CD4-positive, alpha-beta T cell (primary cell): ENCODE data around the gene ONECUT2. TPM values are rescaled to one million over a fixed set of nuclear protein-coding genes. Genes with fewer than 3 reads are reported as not detected.

Experiments
- ATAC-seq: fragments of 200-7000 bp; cut with Tn5 transposase; one replicate; pipeline ENCODE4 v1.10.0; 2022; ENCODE audit warnings: mild to moderate bottlenecking; ENCODE audit not compliant: poor library complexity
- CTCF ChIA-PET: fragments of 350-600 bp; sonication (Branson Sonifier 250); formaldehyde crosslinking; loops from one replicate; lab custom pipeline; 2021; ENCODE audit warnings: antibody characterized with exemption, inconsistent platforms; lab: Charles Lee
- POLR2A ChIA-PET: fragments of 350-600 bp; sonication (Branson Sonifier 250); formaldehyde crosslinking; loops from one replicate; lab custom pipeline; 2021; ENCODE audit warnings: antibody characterized with exemption, inconsistent platforms; lab: Charles Lee
- DNase-seq, 14 experiments: peaks; one replicate each; pipeline ENCODE4 v3.0.0-alpha.2; 2013 to 2020; ENCODE audit warnings: mixed read lengths in 2 of 14
- H3K27ac ChIP-seq, 2 donors: one replicate each; pipeline versions ENCODE4 v1.5.1 to v1.7.0; 2013; ENCODE audit warnings: low read length in 2 of 2, low read depth in 1 of 2, mild to moderate bottlenecking in 1 of 2
- H3K27me3 ChIP-seq, 2 experiments: 1 replicate in 1 of 2; 2 replicates in 1 of 2; pipeline versions ENCODE4 v1.6.1 to v1.7.0; 2013; ENCODE audit warnings: low read length in 2 of 2, control low read depth in 1 of 2, mild to moderate bottlenecking in 1 of 2, moderate library complexity in 1 of 2; ENCODE audit not compliant: insufficient read depth in 2 of 2, control insufficient read depth in 1 of 2
- H3K36me3 ChIP-seq: one replicate; pipeline ENCODE4 v1.6.1; 2013; ENCODE audit warnings: low read length, control low read depth; ENCODE audit not compliant: insufficient read depth
- H3K4me1 ChIP-seq: one replicate; pipeline ENCODE4 v1.6.1; 2013; ENCODE audit warnings: low read length, control low read depth; ENCODE audit not compliant: insufficient read depth
- H3K4me3 ChIP-seq: one replicate; pipeline ENCODE4 v1.5.1; 2013; ENCODE audit warnings: mild to moderate bottlenecking, low read length, moderate library complexity
- H3K9me3 ChIP-seq, 2 experiments: 1 replicate in 1 of 2; 2 replicates in 1 of 2; pipeline versions ENCODE4 v1.6.1 to v1.7.0; 2013; ENCODE audit warnings: low read length in 2 of 2, mild to moderate bottlenecking in 2 of 2, control low read depth in 1 of 2, moderate library complexity in 1 of 2; ENCODE audit not compliant: control insufficient read depth in 1 of 2, insufficient read depth in 1 of 2
- H3K27ac Mint-ChIP-seq: one replicate; pipeline ENCODE4 v1.8.0; 2020; ENCODE audit warnings: mixed read lengths
- H3K27me3 Mint-ChIP-seq: one replicate; pipeline ENCODE4 v1.8.0; 2021; ENCODE audit warnings: mixed read lengths
- H3K36me3 Mint-ChIP-seq: one replicate; pipeline ENCODE4 v1.8.0; 2021; ENCODE audit warnings: low read depth, mixed read lengths
- H3K4me1 Mint-ChIP-seq: one replicate; pipeline ENCODE4 v1.8.0; 2021; ENCODE audit warnings: low read depth, mixed read lengths
- H3K4me3 Mint-ChIP-seq: one replicate; pipeline ENCODE4 v1.8.0; 2020; ENCODE audit warnings: mild to moderate bottlenecking, mixed read lengths
- H3K9me3 Mint-ChIP-seq: one replicate; pipeline ENCODE4 v1.8.0; 2020; ENCODE audit warnings: mixed read lengths
- CTCF ChIP-seq: fragments of 200-600 bp; IDR thresholded peaks from one replicate; pipeline ENCODE4 v1.8.0; 2022; ENCODE audit warnings: antibody characterized with exemption, mild to moderate bottlenecking
- intact Hi-C, 2 experiments: fragments of 100-400 bp; cut with DNase I in 1 of 2; cut with micrococcal nuclease in 1 of 2; formaldehyde crosslinking; loops; one replicate each; pipeline versions ENCODE4 v1.15.1 to v1.9.0; 2023 to 2025; cut with DNase I, micrococcal nuclease
- total RNA-seq, 174 experiments: library from RNA in 2 of 174; stranded (reverse) in 2 of 174; gene quantifications; one replicate each; pipeline ENCODE4 v1.2.3 and lab custom pipeline; 2021 to 2026

ONECUT2 gene
- total RNA-seq, 2 experiments from 2014 or later: not detected

- intact Hi-C loops: no loop called here
- H3K27ac Mint-ChIP-seq: no peak overlapping the region
- H3K4me1 Mint-ChIP-seq: no peaks in the 10 kb centered on the region
- no peak for ATAC-seq
- no peak overlapping the region for H3K27ac ChIP-seq
- ChIA-PET CTCF (no interaction called here), POLR2A (no interaction called here)
- no peaks in the 10 kb centered on the region for H3K36me3 ChIP-seq
- DNase-seq: no peak
- H3K4me3 ChIP-seq: no peak overlapping the region
- H3K9me3 Mint-ChIP-seq: no peaks in the 10 kb centered on the region
- no peak overlapping the region for H3K4me3 Mint-ChIP-seq
- TF ChIP-seq CTCF: no peak
- no peaks in the 10 kb centered on the region for H3K36me3 Mint-ChIP-seq
- no peaks in the 10 kb centered on the region for H3K9me3 ChIP-seq
- peaks cover 32% of the 10 kb centered on the region for H3K27me3 Mint-ChIP-seq
- H3K4me1 ChIP-seq: no peaks in the 10 kb centered on the region
- H3K27me3 ChIP-seq: peaks cover 4 to 9% of the 10 kb centered on the region in 2 experiments
Observed at GRCh38 chr18:57480733-57481132, 45.6 kb downstream of the ONECUT2 start.

- no peaks in the 10 kb centered on the region for H3K4me1 Mint-ChIP-seq
- TF ChIP-seq CTCF: no peak
- ATAC-seq: no peak
- ChIA-PET CTCF (no interaction called here), POLR2A (no interaction called here)
- no peak overlapping the region for H3K27ac ChIP-seq
- H3K27me3 Mint-ChIP-seq: peaks cover 24% of the 10 kb centered on the region
- no peaks in the 10 kb centered on the region for H3K36me3 ChIP-seq
- H3K36me3 Mint-ChIP-seq: no peaks in the 10 kb centered on the region
- no peak for DNase-seq
- H3K27ac Mint-ChIP-seq: no peak overlapping the region
- intact Hi-C loops: no loop called here
- no peak overlapping the region for H3K4me3 ChIP-seq
- H3K4me3 Mint-ChIP-seq: no peak overlapping the region
- H3K9me3 ChIP-seq: no peaks in the 10 kb centered on the region
- H3K9me3 Mint-ChIP-seq: no peaks in the 10 kb centered on the region
- peaks cover 0 to 9% of the 10 kb centered on the region in 2 experiments for H3K27me3 ChIP-seq
- no peaks in the 10 kb centered on the region for H3K4me1 ChIP-seq
Observed at GRCh38 chr18:57497372-57498294, 62.5 kb downstream of the ONECUT2 start.

GRCh38 chr18:57498682-57499256, 63.6 kb downstream of the ONECUT2 start:
- Histone ChIP-seq H3K4me1 (no peaks in the 10 kb centered on the region), H3K9me3 (no peaks in the 10 kb centered on the region), H3K27ac (no peak overlapping the region), H3K27me3 (peaks cover 0 to 9% of the 10 kb centered on the region in 2 experiments), H3K4me3 (no peak overlapping the region), H3K36me3 (no peaks in the 10 kb centered on the region)
- Mint-ChIP-seq H3K9me3 (no peaks in the 10 kb centered on the region), H3K4me3 (no peak overlapping the region), H3K4me1 (no peaks in the 10 kb centered on the region), H3K27ac (no peak overlapping the region), H3K27me3 (peaks cover 20% of the 10 kb centered on the region), H3K36me3 (no peaks in the 10 kb centered on the region)
- no peak for TF ChIP-seq CTCF
- CTCF ChIA-PET: no interaction called here
- DNase-seq (no peak), ATAC-seq (no peak)
- POLR2A ChIA-PET: no interaction called here
- intact Hi-C loops: no loop called here
